Fibroblast of mammary gland (primary cell): ENCODE data around the gene COPZ1.

Source experiments
- DNase-seq: peaks from one replicate; pipeline ENCODE4 v3.0.0-alpha.2; 2010; ENCODE audit warnings: low read depth
- H3K4me3 ChIP-seq: 2 replicates; pipeline ENCODE4 v1.5.1; 2011; ENCODE audit warnings: low read depth, mild to moderate bottlenecking, low read length, moderate library complexity; ENCODE audit not compliant: control insufficient read depth
- CTCF ChIP-seq: conservative IDR thresholded peaks from 2 replicates; pipeline ENCODE4 v1.5.1; 2011; ENCODE audit warnings: low read depth, low read length, inconsistent platforms; ENCODE audit not compliant: control insufficient read depth, insufficient read depth

Gene COPZ1

GRCh38 chr12:54397157-54397556 lies 72.2 kb downstream of the COPZ1 start:
- no peak for DNase-seq
- no peak overlapping the region for H3K4me3 ChIP-seq
- TF ChIP-seq CTCF, result no peak

DNA sequence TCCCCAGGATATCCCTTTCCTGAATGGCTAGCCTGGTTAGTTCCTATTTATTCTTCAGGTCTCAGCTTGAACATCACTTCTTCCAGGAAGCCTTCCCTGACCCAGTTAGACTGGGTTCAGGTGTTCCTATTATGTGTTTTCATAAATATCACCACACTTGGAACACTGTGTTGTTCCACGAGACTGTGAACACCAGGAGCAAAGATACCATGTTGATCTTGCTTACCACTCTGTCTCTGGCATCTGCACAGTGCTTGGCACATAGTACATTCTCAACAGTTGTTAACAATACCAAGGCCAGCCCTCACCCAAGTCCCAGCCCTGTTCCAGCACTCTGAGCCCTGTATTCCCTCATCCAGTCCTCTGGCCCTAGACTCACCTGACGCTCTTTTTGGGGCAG lies 73.3 kb downstream of the COPZ1 start:
- no peak for DNase-seq
- TF ChIP-seq CTCF, result no peak

DNA sequence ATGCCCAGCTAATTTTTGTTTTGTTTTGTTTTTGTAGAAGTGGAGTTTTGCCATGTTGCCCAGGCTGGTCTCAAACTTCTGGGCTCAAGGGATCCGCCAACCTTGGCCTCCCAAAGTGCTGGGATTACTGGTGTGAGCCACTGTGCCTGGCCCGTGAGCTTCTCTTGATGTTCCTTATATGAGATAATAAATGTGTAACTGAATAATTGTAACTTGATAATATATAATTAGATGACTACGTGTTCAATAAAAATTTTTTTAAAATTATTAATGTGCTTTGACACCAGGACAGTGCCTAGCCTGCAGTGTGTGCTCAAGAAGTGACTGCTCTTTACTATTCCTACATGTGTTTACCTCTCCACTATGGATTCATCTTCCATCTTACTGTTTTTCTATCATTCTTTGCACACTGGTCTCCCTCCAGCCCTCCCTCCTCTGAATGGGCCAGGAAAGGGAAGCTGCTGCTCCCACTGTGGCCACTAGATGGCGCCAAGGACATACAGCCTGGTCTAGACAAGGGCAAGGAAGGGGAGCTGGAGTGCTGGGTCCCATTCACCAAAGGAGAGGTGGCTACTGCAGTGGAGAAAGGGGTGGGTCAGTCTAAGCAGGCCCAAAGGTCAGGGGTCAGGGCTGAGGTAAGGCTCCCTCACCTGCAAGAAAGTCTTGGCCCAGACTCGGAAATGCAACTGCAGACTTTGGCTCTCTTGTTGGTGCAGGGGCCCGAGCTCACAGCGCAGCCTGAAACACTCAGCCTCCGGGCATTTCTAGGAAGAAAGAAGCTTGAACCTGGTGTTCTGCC lies 74.3 kb downstream of the COPZ1 start:
- DNase-seq, result peak; percentile 83
- H3K4me3 ChIP-seq, result no peak overlapping the region
- TF ChIP-seq CTCF, result peak; percentile 99

More for the DNA sequence above, 73.3 kb downstream of the COPZ1 start:
- no peak overlapping the region for H3K4me3 ChIP-seq

- DNase-seq, result no peak
- no peak for TF ChIP-seq CTCF
- H3K4me3 ChIP-seq, result no peak overlapping the region
Observed at GRCh38 chr12:54401119-54401518, 76.2 kb downstream of the COPZ1 start.
